Measurements from ENCODE around the gene LNPEP.
"Not testable (repeated sequence)": the region's sequence is repeated elsewhere in the genome, so short reads cannot be mapped to it uniquely, and the experiment has no call there.

LNPEP gene

DNA sequence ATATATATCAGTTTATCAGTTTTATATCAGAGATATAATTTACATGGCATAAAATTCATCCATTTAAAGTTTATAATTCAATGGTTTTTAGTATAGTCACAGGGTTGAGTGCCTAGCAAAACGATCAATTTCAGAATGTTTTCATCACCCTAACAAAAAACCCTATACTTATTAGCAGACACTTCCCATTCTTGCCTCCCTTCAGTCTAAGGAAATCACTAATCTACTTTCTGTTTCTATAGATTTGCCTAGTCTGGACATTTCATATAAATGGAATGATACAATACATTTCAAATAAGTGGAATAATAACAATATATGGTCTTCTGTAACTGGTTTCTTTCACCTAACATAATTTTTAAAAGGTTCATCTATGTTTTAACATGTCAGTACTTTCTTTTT lies 9.6 kb upstream of the LNPEP start:
- no peak overlapping the region for H3K4me3 ChIP-seq (ENCODE audit: control insufficient read depth, low read depth, low read length)
- TF ChIP-seq, protein P1, sequence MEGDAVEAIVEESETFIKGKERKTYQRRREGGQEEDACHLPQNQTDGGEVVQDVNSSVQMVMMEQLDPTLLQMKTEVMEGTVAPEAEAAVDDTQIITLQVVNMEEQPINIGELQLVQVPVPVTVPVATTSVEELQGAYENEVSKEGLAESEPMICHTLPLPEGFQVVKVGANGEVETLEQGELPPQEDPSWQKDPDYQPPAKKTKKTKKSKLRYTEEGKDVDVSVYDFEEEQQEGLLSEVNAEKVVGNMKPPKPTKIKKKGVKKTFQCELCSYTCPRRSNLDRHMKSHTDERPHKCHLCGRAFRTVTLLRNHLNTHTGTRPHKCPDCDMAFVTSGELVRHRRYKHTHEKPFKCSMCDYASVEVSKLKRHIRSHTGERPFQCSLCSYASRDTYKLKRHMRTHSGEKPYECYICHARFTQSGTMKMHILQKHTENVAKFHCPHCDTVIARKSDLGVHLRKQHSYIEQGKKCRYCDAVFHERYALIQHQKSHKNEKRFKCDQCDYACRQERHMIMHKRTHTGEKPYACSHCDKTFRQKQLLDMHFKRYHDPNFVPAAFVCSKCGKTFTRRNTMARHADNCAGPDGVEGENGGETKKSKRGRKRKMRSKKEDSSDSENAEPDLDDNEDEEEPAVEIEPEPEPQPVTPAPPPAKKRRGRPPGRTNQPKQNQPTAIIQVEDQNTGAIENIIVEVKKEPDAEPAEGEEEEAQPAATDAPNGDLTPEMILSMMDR (IDR thresholded peaks at IDR 0.05; ENCODE audit: control insufficient read depth, insufficient read depth, low read depth, low read length, missing control alignments): no peak
- no peak for DNase-seq (ENCODE audit: low read depth)

DNA sequence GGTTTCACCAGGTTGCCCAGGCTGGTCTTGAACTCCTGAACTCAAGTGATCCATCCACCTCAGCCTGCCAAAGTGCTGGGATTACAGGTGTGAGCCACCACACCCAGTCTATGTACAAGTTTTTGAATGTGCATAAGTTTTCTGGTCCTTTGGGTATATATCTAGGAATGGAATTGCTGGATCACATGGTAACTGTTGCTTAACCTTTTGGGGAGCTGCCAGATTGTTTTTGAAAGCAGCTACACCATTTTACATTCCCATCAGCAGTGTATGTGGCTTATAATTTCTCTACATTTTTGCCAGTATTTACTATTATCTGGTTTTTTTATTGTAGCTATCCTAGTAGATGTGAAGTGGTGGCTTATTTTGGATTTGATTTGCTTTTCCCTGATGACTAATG lies 8.9 kb upstream of the LNPEP start:
- H3K4me3 ChIP-seq (ENCODE audit: control insufficient read depth, low read depth, low read length): no peak overlapping the region
- TF ChIP-seq, protein P1 (IDR thresholded peaks at IDR 0.05; ENCODE audit: control insufficient read depth, insufficient read depth, low read depth, low read length, missing control alignments): no peak
- DNase-seq (ENCODE audit: low read depth): no peak

DNA sequence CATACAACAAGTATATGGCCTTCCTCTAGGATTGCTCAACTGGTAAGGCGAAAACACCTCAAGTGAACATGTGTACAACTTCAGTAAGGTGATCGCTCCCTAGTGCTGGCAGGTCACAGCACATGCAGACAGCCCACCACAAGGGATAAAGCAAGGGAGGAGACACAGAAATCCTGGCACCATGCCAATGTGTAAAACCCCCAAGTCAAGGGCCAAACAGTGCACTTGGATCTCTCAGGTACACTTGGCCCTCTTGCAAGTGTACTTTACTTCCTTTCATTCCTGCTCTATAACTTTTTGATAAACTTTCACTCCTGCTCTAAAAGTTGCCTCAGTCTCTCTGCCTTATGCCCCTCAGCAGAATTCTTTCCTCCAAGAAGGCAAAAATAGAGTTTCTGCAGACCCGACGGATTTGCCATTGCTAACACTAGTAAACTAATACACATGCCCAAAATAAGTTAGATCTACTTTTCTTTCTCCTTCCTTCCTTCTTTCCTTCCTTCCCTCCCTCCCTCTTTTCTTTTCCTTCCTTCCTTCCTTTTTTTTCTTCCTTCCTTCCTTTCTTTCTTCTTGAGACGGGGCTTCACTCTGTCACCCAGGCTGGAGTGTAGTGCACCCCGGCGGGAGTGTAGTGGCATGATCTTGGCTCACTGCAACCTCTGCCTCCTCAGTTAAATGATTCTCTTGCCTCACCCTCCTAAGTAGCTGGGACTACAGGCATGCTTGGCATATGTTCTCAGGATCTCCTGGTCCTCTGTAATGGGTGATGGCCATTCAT lies 6.8 kb upstream of the LNPEP start:
- no peak for DNase-seq (ENCODE audit: low read depth)
- no peak overlapping the region for H3K4me3 ChIP-seq (ENCODE audit: control insufficient read depth, low read depth, low read length)
- TF ChIP-seq, protein P1 (IDR thresholded peaks at IDR 0.05; ENCODE audit: control insufficient read depth, insufficient read depth, low read depth, low read length, missing control alignments): no peak

DNA sequence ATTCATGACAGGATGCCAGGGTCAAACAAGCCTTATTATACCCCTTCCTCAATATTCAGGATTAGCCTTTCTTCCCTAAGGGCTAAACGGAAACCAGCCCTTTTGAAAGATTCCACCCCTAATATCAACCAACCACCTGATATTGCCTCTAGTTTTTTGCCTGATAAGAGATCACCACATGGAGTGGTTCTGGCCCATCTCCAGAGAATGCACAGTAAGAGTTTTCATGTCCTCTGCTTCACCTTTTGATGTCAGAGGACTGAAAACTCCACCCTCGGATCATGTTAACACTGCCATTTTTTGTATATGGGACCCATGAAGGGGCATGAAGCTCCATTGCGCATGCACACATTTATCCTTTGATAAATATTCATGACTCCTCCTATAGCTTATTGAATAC lies 5.8 kb upstream of the LNPEP start:
- TF ChIP-seq, protein P1 (IDR thresholded peaks at IDR 0.05; ENCODE audit: control insufficient read depth, insufficient read depth, low read depth, low read length, missing control alignments): no peak
- no peak for DNase-seq (ENCODE audit: low read depth)
- H3K4me3 ChIP-seq (ENCODE audit: control insufficient read depth, low read depth, low read length): no peak overlapping the region

DNA sequence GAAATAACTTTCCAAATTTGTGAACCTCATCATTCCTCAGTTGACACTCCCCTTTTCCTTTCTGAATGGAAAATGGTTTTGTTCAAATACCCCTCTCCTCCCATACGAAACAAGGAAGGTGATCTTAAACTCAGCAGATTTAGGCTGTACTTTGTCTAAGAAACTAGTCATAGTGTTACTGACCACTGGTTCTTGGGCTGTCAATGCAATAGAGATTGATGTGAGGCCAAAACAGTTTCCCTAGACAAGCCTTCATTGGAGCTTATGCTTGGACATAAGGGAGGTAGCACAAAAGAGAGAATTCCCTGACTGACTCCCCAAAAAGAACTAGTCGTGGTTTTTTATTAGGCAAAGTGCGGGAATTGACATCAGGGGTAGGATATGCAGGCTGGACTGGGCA lies 5.3 kb upstream of the LNPEP start:
- TF ChIP-seq, protein P1 (IDR thresholded peaks at IDR 0.05; ENCODE audit: control insufficient read depth, insufficient read depth, low read depth, low read length, missing control alignments): no peak
- no peak overlapping the region for H3K4me3 ChIP-seq (ENCODE audit: control insufficient read depth, low read depth, low read length)
- DNase-seq (ENCODE audit: low read depth): no peak

DNA sequence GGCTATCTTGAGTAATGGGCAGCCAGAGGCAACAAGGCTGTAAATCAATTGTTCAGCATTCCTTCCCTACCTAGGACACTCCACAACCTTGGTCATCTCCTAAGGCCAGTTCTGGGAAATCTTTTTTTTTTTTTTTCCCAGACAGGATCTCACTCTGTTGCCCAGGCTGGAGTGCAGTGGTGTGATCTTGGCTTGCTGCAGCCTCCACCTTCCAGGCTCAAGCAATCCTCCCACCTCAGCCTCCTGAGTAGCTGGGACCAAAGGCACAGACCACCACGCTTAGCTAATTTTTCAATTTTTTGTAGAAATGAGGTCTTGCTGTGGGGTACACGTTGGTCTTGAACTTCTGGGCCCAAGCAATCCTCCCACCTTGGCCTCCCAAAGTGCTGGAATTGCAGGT lies 4.8 kb upstream of the LNPEP start:
- DNase-seq (ENCODE audit: low read depth); H3K4me3 ChIP-seq (ENCODE audit: control insufficient read depth, low read depth, low read length): not testable (repeated sequence)

DNA sequence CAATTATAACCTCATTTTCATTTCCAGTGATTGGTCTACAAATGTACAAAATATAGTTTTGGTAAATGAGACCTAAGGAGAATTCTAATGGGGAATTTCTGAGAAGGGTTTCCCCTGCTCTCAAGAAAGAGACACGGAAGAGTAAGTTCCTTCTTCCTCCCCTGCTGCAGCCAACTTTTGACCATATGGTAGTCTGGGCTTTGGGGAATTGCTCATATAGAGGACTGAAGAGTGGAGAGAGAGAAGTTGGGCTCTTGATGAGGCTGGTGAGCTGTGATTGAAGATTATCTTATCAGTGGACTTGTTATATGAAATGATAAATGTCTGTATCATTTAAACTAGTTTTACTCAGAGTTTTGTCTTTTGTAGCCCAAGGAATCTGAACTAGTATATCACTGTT lies 4.3 kb upstream of the LNPEP start:
- H3K4me3 ChIP-seq (ENCODE audit: control insufficient read depth, low read depth, low read length): no peak overlapping the region
- TF ChIP-seq, protein P1 (IDR thresholded peaks at IDR 0.05; ENCODE audit: control insufficient read depth, insufficient read depth, low read depth, low read length, missing control alignments): no peak
- DNase-seq (ENCODE audit: low read depth): no peak

Data from AG09309 (cell line).